B cell (primary cell): ENCODE results near the gene SLCO3A1. TPM values are rescaled to one million over a fixed set of nuclear protein-coding genes. Genes with fewer than 3 reads are reported as not detected.

Source experiments
- ATAC-seq: fragments of 200-7000 bp; cut with Tn5 transposase; one replicate; pipeline ENCODE4 v1.10.0; 2021; ENCODE audit warnings: low read depth, mild to moderate bottlenecking, moderate number of reproducible peaks, moderate library complexity
- CTCF ChIA-PET: fragments of 350-600 bp; sonication (Branson Sonifier 250); formaldehyde crosslinking; loops from one replicate; lab custom pipeline; 2021; ENCODE audit warnings: antibody characterized with exemption, inconsistent platforms; lab: Charles Lee
- POLR2A ChIA-PET: fragments of 350-600 bp; sonication (Branson Sonifier 250); formaldehyde crosslinking; loops from one replicate; lab custom pipeline; 2021; ENCODE audit warnings: antibody characterized with exemption; lab: Charles Lee
- DNase-seq: peaks from one replicate; pipeline ENCODE4 v3.0.0; 2013
- H2AFZ ChIP-seq: 2 replicates; pipeline ENCODE4 v1.6.1; 2012; ENCODE audit warnings: mild to moderate bottlenecking, low read depth, low read length; ENCODE audit not compliant: insufficient read depth, poor library complexity, severe bottlenecking
- H3K27ac ChIP-seq, 2 donors: 1 replicate in 1 of 2; 2 replicates in 1 of 2; pipeline ENCODE4 v1.5.1; 2012 to 2013; ENCODE audit warnings: low read length in 2 of 2, mild to moderate bottlenecking in 2 of 2, moderate library complexity in 1 of 2
- H3K27me3 ChIP-seq, 4 experiments: fragments of 200-600 bp in 1 of 4; sonication (generic) in 1 of 4; replicated peaks in 1 of 4; 1 replicate in 2 of 4; 2 replicates in 2 of 4; pipeline versions ENCODE4 v1.6.1 to v1.7.0; 2013 to 2016; ENCODE audit warnings: low read length in 3 of 4, mild to moderate bottlenecking in 2 of 4, mixed read lengths in 1 of 4, moderate library complexity in 1 of 4; ENCODE audit not compliant: insufficient read depth in 4 of 4, control insufficient read depth in 3 of 4; ENCODE audit errors: control extremely low read depth in 1 of 4
- H3K36me3 ChIP-seq, 2 experiments: replicated peaks in 1 of 2; 1 replicate in 1 of 2; 2 replicates in 1 of 2; pipeline versions ENCODE4 v1.6.1 to v1.7.1; 2013; ENCODE audit warnings: low read length in 1 of 2; ENCODE audit not compliant: insufficient read depth in 2 of 2, control insufficient read depth in 1 of 2; ENCODE audit errors: control extremely low read depth in 1 of 2, extremely low read depth in 1 of 2
- H3K4me1 ChIP-seq, 2 donors: fragments of 200-600 bp in 1 of 2; sonication (generic) in 1 of 2; 1 replicate in 1 of 2; 2 replicates in 1 of 2; pipeline versions ENCODE4 v1.5.1 to v1.6.1; 2013 to 2017; ENCODE audit warnings: low read length in 2 of 2; ENCODE audit not compliant: control insufficient read depth in 2 of 2, insufficient read depth in 2 of 2
- H3K4me2 ChIP-seq: replicated peaks from 2 replicates; pipeline ENCODE3; 2012; ENCODE audit warnings: mild to moderate bottlenecking, low read depth, low read length; ENCODE audit not compliant: poor library complexity, severe bottlenecking
- H3K4me3 ChIP-seq, 5 experiments: fragments of 200-600 bp in 1 of 5; sonication (generic) in 1 of 5; 1 replicate in 3 of 5; 2 replicates in 2 of 5; pipeline versions ENCODE4 v1.5.1 to v1.7.0; 2011 to 2016; ENCODE audit warnings: low read length in 4 of 5, mild to moderate bottlenecking in 4 of 5, low read depth in 2 of 5, control low read depth in 1 of 5, moderate library complexity in 1 of 5; ENCODE audit not compliant: insufficient read depth in 1 of 5; ENCODE audit errors: control extremely low read depth in 1 of 5, extremely low read depth in 1 of 5
- H3K79me2 ChIP-seq: fragments of 200-600 bp; sonication (generic); one replicate; pipeline ENCODE4 v1.6.0; 2016; ENCODE audit warnings: low read length; ENCODE audit not compliant: control insufficient read depth, insufficient read depth
- H3K9ac ChIP-seq: fragments of 200-600 bp; sonication (generic); 2 replicates; pipeline ENCODE4 v1.6.1; 2017; ENCODE audit warnings: mild to moderate bottlenecking, low read length, moderate library complexity
- H3K9me3 ChIP-seq, 3 donors: one replicate each; pipeline versions ENCODE4 v1.6.1 to v1.7.1; 2013; ENCODE audit warnings: low read length in 2 of 3; ENCODE audit not compliant: control insufficient read depth in 2 of 3, insufficient read depth in 1 of 3; ENCODE audit errors: control extremely low read depth in 1 of 3
- H4K20me1 ChIP-seq: 2 replicates; pipeline ENCODE4 v1.6.0; 2012; ENCODE audit warnings: mild to moderate bottlenecking, low read length; ENCODE audit not compliant: insufficient read depth, control insufficient read depth, poor library complexity, severe bottlenecking
- H3K27ac Mint-ChIP-seq: one replicate; pipeline ENCODE4 v1.8.0; 2021; ENCODE audit warnings: mixed read lengths
- H3K27me3 Mint-ChIP-seq: one replicate; pipeline ENCODE4 v1.8.0; 2021; ENCODE audit warnings: mixed read lengths
- H3K4me1 Mint-ChIP-seq: one replicate; pipeline ENCODE4 v1.8.0; 2021; ENCODE audit warnings: mixed read lengths
- H3K4me3 Mint-ChIP-seq: one replicate; pipeline ENCODE4 v1.8.0; 2021; ENCODE audit warnings: mixed read lengths
- H3K9me3 Mint-ChIP-seq: one replicate; pipeline ENCODE4 v1.8.0; 2022; ENCODE audit warnings: mixed read lengths; ENCODE audit not compliant: insufficient read depth
- CTCF ChIP-seq: fragments of 200-600 bp; IDR thresholded peaks from one replicate; pipeline ENCODE4 v1.8.0; 2022; ENCODE audit warnings: antibody characterized with exemption, mild to moderate bottlenecking
- EZH2 ChIP-seq: IDR thresholded peaks from 2 replicates; pipeline ENCODE4 v1.6.1; 2012; ENCODE audit warnings: borderline replicate concordance, low read depth, mild to moderate bottlenecking, moderate library complexity, low read length; ENCODE audit not compliant: insufficient read depth, poor library complexity, severe bottlenecking
- WGBS: methylation state at CpG from one replicate; pipeline ENCODE4 v1.1.5; 2013; ENCODE audit warnings: missing lambda C conversion rate; ENCODE audit not compliant: insufficient coverage; 5-methylcytosine and 5-hydroxymethylcytosine counted together
- intact Hi-C: fragments of 100-400 bp; cut with micrococcal nuclease; formaldehyde crosslinking; loops from one replicate; pipeline ENCODE4 v1.10.0; 2022
- polyA plus RNA-seq: library from polyadenylated mRNA; depleted of rRNA; stranded (reverse); fragments of >200 nt; gene quantifications from 2 replicates; pipeline ENCODE4 v1.2.3, GENCODE V29; 2012
- total RNA-seq, 2 donors: library from RNA; stranded (reverse); fragments of 120-200 nt in 1 of 2; gene quantifications; 1 replicate in 1 of 2; 2 replicates in 1 of 2; pipeline versions ENCODE4 v1.2.3 to v1.2.4, GENCODE V29; 2013 to 2022

SLCO3A1 gene
- total and polyA plus RNA-seq, 2 donors (not counting 1 experiment from before 2014, with no cell fraction given): 0.99 to 2.3 TPM

DNA sequence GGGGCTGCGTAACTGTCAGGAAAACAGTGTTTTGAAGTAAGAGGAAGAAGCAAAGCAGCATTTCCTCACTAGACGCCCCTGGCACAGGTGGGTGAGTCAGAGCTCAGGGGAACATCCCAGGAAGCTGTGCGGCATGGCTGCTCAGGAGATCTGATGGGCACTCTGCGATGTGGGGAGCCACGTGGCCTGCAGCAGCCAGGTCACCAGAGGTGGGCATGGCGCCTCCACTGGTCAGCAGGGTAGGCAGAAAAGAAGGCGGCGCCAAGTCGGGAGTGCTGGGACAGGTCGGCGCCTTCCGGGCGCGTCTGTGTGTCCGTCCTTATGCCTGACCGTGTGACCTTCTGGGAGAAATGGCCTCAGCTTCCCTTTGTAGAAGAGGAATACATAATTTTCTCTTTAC, 290.3 kb downstream of the SLCO3A1 start:
- DNase-seq (no peak), ATAC-seq (no peak)
- ChIA-PET POLR2A (no interaction called here), CTCF (no interaction called here)
- Histone ChIP-seq H3K36me3 (no peaks in the 10 kb centered on the region), H3K79me2 (no peaks in the 10 kb centered on the region), H4K20me1 (no peaks in the 10 kb centered on the region), H3K4me2 (no peak overlapping the region), H3K9me3 (no peaks in the 10 kb centered on the region), H2AFZ (no peak overlapping the region), H3K4me3 (no peak overlapping the region), H3K9ac (no peak overlapping the region), H3K4me1 (no peaks in the 10 kb centered on the region), H3K27me3 (no peaks in the 10 kb centered on the region), H3K27ac (no peak overlapping the region)
- TF ChIP-seq CTCF (no peak), EZH2 (no peak)
- Mint-ChIP-seq H3K4me3 (no peak overlapping the region), H3K27me3 (no peaks in the 10 kb centered on the region), H3K9me3 (no peaks in the 10 kb centered on the region), H3K27ac (no peak overlapping the region), H3K4me1 (peaks cover 16% of the 10 kb centered on the region)
- 84% methylated on average over 7 of the region's 16 CpGs for WGBS
- intact Hi-C loops: no loop called here

DNA sequence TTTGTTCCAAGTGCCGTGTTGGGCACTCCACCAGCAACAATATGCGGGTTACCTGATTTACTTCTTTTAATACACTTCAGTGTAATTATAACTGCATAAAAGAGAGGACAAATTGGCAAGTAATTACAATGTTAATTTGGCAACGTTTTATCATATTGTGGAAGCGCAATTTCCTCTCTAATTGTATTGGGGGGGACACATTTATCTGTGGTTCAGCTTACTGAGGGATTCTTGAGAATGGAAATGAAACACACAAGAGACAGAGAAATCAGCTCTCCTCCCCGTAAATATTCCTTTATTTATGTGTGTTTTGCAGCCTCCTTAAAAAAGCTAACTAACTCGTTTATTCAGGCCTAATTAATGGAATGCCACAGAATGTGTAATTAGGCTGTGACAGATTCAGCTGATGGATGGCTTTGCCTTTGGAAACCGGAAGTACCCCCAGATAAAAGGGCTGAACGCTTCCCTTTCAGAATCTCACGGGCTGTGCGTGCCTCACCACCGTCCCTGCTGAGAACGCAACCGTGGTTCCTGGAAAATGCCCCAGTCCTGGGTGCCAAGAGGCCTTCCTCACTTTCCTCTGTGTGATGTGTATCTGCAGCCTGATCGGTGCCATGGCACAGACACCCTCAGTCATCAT, 293.1 kb downstream of the SLCO3A1 start:
- TF ChIP-seq EZH2: no peak
- H4K20me1 ChIP-seq: no peaks in the 10 kb centered on the region

More for the DNA sequence above, 293.1 kb downstream of the SLCO3A1 start:
- Histone ChIP-seq H3K27me3 (no peaks in the 10 kb centered on the region), H3K9ac (no peak overlapping the region), H3K79me2 (no peaks in the 10 kb centered on the region), H3K9me3 (no peaks in the 10 kb centered on the region), H2AFZ (no peak overlapping the region), H3K27ac (no peak overlapping the region), H3K4me3 (no peak overlapping the region), H3K4me2 (no peak overlapping the region), H3K4me1 (no peaks in the 10 kb centered on the region), H3K36me3 (no peaks in the 10 kb centered on the region)
- Mint-ChIP-seq H3K27me3 (no peaks in the 10 kb centered on the region), H3K9me3 (no peaks in the 10 kb centered on the region), H3K4me1 (peaks cover 16% of the 10 kb centered on the region), H3K27ac (no peak overlapping the region), H3K4me3 (no peak overlapping the region)
- ChIA-PET POLR2A (no interaction called here), CTCF (no interaction called here)
- ATAC-seq (no peak), DNase-seq (no peak)
- WGBS: 79% methylated on average over 8 of the region's 14 CpGs
- intact Hi-C loops: no loop called here
